Activated CD4-positive, alpha-beta memory T cell treated with anti-CD3 and anti-CD28 coated beads for 36 hours (primary cell): ENCODE results near the gene STX2. TPM values are rescaled to one million over a fixed set of nuclear protein-coding genes. Genes with fewer than 3 reads are reported as not detected.

Experiments
- CTCF ChIA-PET: fragments of 350-600 bp; sonication (Branson Sonifier 250); formaldehyde crosslinking; loops from one replicate; lab custom pipeline; 2021; ENCODE audit warnings: antibody characterized with exemption, inconsistent platforms; lab: Charles Lee
- POLR2A ChIA-PET: fragments of 350-600 bp; sonication (Branson Sonifier 250); formaldehyde crosslinking; loops from one replicate; lab custom pipeline; 2021; ENCODE audit warnings: antibody characterized with exemption; lab: Charles Lee
- DNase-seq: peaks from one replicate; pipeline ENCODE4 v3.0.0-alpha.2; 2020
- H3K27ac Mint-ChIP-seq: one replicate; pipeline ENCODE4 v1.8.0; 2021; ENCODE audit warnings: mixed read lengths
- H3K27me3 Mint-ChIP-seq: one replicate; pipeline ENCODE4 v1.8.0; 2021; ENCODE audit warnings: mixed read lengths
- H3K36me3 Mint-ChIP-seq: one replicate; pipeline ENCODE4 v1.8.0; 2021; ENCODE audit warnings: mixed read lengths
- H3K4me1 Mint-ChIP-seq: one replicate; pipeline ENCODE4 v1.8.0; 2021; ENCODE audit warnings: low read depth, mixed read lengths
- H3K4me3 Mint-ChIP-seq: one replicate; pipeline ENCODE4 v1.8.0; 2021; ENCODE audit warnings: mild to moderate bottlenecking, mixed read lengths
- H3K9me3 Mint-ChIP-seq: one replicate; pipeline ENCODE4 v1.8.0; 2021; ENCODE audit warnings: mixed read lengths
- intact Hi-C: fragments of 100-400 bp; cut with micrococcal nuclease; formaldehyde crosslinking; loops from one replicate; pipeline ENCODE4 v1.15.1; 2023
- total RNA-seq, 2 experiments: library from RNA; stranded (reverse); gene quantifications; one replicate each; pipeline ENCODE4 v1.2.3, GENCODE V29; 2021

Gene STX2
- total RNA-seq, 2 experiments from 2014 or later: 18.1 to 22.8 TPM

DNA sequence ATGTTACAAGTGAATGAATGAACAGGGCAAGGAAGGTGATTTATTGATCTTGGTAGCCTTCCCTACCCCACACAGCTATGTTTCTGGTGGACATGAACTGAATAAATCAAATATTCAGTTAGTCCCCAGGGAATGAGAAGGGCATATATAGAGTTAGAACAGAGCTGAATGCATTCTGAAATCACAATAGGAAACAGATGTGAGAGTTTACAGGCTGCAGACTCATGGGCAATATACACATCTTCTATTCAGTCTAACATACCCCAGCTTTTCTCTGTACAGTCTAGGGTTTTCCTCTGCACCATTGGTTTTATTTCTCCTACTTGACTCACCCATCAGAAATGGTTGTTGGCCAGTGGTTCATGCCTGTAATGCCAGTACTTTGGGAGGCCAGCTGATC lies 7.3 kb upstream of the STX2 start:
- Mint-ChIP-seq H3K27me3 (no peaks in the 10 kb centered on the region), H3K4me1 (no peaks in the 10 kb centered on the region), H3K9me3 (no peaks in the 10 kb centered on the region), H3K27ac (no peak overlapping the region), H3K4me3 (no peak overlapping the region), H3K36me3 (no peaks in the 10 kb centered on the region)
- POLR2A ChIA-PET: interaction anchor here (1.4 kb wide), 1 partner anchor 24 kb away, joined by 4 read pairs; no protein-coding TSS in a partner anchor
- no peak for DNase-seq
- CTCF ChIA-PET: interaction anchor here (1.8 kb wide), 1 partner anchor 20 kb away, joined by 10 read pairs; no protein-coding TSS in a partner anchor
- intact Hi-C loops: no loop called here

DNA sequence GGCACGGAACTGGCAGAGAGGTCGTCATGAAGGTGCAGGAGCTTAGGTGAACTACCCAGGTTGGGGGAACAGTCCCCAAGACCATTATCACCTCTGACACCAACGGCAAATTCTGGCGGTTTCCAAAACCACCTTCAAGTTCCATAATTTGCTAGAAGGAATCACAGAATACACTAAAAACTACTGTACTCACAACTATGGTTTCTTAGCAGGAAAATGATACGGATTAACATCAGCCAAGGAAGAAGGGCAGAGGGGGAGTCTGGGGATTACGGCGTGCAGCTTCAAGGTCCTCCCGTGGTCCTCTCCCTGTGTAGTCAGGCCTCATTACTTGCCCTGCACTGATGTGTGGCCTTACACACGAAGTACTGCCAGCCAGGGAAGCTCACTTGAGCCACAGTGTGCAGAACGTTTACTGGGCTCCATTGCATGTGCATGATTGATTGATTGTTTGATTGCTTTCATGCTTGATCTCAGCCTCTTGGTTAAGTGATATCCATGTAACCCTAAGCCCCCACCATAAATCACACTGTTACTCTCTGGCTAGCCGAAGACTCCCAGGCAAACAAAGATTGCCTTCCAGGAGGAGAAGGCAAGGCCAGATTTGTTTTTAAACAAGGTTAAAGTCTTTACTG lies 837 bp upstream of the STX2 start:
- Mint-ChIP-seq H3K4me1 (peaks cover 35% of the 10 kb centered on the region), H3K36me3 (no peaks in the 10 kb centered on the region), H3K27me3 (no peaks in the 10 kb centered on the region), H3K4me3 (peak overlapping the region; percentile 58), H3K9me3 (no peaks in the 10 kb centered on the region), H3K27ac (peak overlapping the region; percentile 46)
- ChIA-PET CTCF (interaction anchor here (1.0 to 1.6 kb wide), 3 partner anchors 10 to 31 kb away, joined by 3 to 8 read pairs (median 4); no protein-coding TSS in a partner anchor), POLR2A (interaction anchor here (0.9 to 2.6 kb wide), 2 partner anchors 9 to 31 kb away, joined by 4 to 6 read pairs; no protein-coding TSS in a partner anchor)
- intact Hi-C loops: loop anchor here (1.0 to 2.0 kb wide), 2 partner anchors 31 to 43 kb away; no protein-coding TSS in a partner anchor
- DNase-seq: no peak

DNA sequence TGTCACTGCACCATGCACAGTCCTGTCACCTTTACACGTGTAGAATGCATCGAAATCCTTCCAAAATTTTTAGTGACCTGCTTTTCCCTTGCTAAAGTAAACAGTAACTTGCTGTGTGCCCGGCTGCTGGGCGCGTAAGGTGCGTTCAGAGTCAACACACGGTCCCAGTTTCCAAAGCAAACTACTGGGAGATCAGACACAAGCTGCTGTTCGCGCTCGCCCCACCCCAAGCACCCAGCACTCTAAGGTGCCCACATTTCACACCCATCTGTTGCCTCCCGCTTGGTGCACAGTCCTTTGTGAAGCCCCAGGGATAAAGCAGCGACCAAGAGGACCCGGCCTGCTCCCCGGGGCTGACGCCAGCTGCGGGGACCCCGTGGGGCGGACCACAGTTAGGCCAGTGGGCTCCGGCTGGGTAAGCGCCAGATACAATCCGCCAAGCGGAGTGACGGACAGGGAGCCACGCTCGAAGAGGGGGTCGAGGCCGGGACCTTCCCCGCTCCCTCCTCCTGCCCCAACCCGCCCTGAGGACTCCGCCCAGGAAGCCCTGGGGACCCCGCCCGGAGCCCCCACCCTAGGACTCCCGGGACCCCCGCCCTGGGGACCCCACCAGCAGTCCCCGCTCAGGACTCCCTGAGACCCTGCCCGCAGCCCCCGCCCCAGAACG lies 633 bp downstream of the STX2 start:
- H3K27ac Mint-ChIP-seq: no peak overlapping the region
- H3K4me3 Mint-ChIP-seq: peak overlapping the region; percentile 79
- no peaks in the 10 kb centered on the region for H3K9me3 Mint-ChIP-seq
- peak; percentile 43 for DNase-seq
- peaks cover 35% of the 10 kb centered on the region for H3K4me1 Mint-ChIP-seq
- intact Hi-C loops: loop anchor here (2.0 kb wide), 1 partner anchor 42 kb away; no protein-coding TSS in a partner anchor
- no peaks in the 10 kb centered on the region for H3K27me3 Mint-ChIP-seq
- ChIA-PET CTCF (interaction anchor here (1.2 to 4.2 kb wide), 4 partner anchors 13 to 64 kb away, joined by 3 to 37 read pairs (median 10); no protein-coding TSS in a partner anchor), POLR2A (interaction anchor here (2.6 kb wide), 1 partner anchor 32 kb away, joined by 6 read pairs; no protein-coding TSS in a partner anchor)
- no peaks in the 10 kb centered on the region for H3K36me3 Mint-ChIP-seq

DNA sequence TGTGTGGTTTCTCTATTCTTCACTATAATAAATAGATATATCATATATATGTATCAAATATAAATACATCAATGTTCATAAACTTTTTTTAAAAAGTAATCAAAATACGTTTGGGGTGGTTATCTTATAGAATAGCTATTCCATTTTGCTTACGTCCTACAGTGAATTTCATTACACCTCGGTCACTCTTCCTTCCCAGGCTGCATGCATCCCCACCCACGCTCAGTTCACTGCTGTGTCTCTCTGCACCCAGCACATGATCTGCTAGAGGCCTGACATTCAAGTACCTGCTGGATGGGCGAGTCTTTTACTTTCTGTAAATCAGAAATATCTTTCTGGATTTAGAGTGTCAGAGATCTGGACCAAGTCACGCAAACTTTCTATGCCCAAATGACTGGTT lies 3.6 kb downstream of the STX2 start:
- no peaks in the 10 kb centered on the region for H3K27me3 Mint-ChIP-seq
- intact Hi-C loops: no loop called here
- H3K27ac Mint-ChIP-seq: no peak overlapping the region
- H3K36me3 Mint-ChIP-seq: no peaks in the 10 kb centered on the region
- H3K9me3 Mint-ChIP-seq: no peaks in the 10 kb centered on the region
- peaks cover 51% of the 10 kb centered on the region for H3K4me1 Mint-ChIP-seq
- H3K4me3 Mint-ChIP-seq: no peak overlapping the region
- ChIA-PET CTCF (interaction anchor here (0.6 to 4.2 kb wide), 3 partner anchors 10 to 119 kb away, joined by 3 to 37 read pairs (median 3); partner anchors contain the start of gene ADGRD1), POLR2A (interaction anchor here (0.6 kb wide), 1 partner anchor 17 kb away, joined by 3 read pairs; no protein-coding TSS in a partner anchor)
- DNase-seq: no peak

DNA sequence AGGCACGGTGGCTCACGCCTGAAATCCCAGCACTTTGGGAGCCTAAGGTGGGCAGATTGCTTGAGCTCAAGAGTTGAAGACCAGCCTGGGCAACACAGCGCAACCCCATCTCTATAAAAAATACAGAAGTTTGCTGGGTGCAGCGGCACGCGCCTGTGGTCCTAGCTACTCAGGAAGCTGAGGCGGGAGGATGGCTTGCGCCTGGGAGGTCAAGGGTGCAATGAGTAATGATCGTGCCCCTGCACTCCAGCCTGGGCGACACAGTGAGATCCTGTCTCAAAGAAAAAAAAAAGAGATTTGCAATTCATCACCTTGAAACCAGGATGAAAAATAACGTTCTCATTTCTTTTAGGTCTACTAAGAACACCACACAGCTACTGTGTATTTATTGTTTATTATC lies 4.0 kb downstream of the STX2 start:
- Mint-ChIP-seq H3K4me3 (no peak overlapping the region), H3K27me3 (no peaks in the 10 kb centered on the region), H3K4me1 (peaks cover 53% of the 10 kb centered on the region), H3K9me3 (no peaks in the 10 kb centered on the region), H3K36me3 (no peaks in the 10 kb centered on the region), H3K27ac (no peak overlapping the region)
- no peak for DNase-seq
- ChIA-PET CTCF (interaction anchor here (0.6 to 4.2 kb wide), 3 partner anchors 9 to 119 kb away, joined by 3 to 37 read pairs (median 3); partner anchors contain the start of gene ADGRD1), POLR2A (interaction anchor here (0.6 kb wide), 1 partner anchor 17 kb away, joined by 3 read pairs; no protein-coding TSS in a partner anchor)
- intact Hi-C loops: no loop called here

DNA sequence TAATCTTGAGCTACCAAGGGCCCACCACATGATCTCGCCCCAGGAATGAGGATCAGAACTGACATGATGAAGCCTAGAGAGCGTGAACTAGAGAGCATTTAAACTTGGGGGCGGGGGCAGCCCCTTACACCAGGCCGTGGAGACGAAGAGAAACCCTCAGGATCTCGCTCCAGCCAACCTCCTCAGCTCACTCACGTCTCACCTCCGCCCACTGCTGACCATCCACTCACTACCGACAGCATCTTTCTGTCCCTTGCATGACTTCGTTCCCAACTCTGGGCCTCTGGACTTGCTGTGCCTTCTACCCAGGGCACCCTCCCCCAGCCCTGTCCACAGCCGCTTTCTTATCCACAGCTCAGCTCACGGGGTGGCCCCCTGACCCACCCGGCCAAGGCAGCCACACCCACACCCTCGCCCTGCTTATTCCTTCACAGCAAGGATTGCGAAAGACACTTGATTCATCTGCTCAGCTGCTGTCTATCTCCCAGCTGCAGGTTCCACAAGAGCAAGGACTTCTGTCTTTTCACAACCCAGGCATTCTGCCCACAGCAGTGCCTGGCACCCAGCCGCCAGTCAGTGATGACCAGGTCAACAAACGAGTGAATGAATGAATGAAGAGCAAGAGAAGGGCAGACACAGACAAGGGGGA lies 6.4 kb downstream of the STX2 start:
- POLR2A ChIA-PET: no interaction called here
- no peak overlapping the region for H3K27ac Mint-ChIP-seq
- H3K36me3 Mint-ChIP-seq: no peaks in the 10 kb centered on the region
- CTCF ChIA-PET: no interaction called here
- no peaks in the 10 kb centered on the region for H3K9me3 Mint-ChIP-seq
- no peaks in the 10 kb centered on the region for H3K27me3 Mint-ChIP-seq
- no peak overlapping the region for H3K4me3 Mint-ChIP-seq
- DNase-seq: no peak
- intact Hi-C loops: no loop called here
- peaks cover 40% of the 10 kb centered on the region for H3K4me1 Mint-ChIP-seq

DNA sequence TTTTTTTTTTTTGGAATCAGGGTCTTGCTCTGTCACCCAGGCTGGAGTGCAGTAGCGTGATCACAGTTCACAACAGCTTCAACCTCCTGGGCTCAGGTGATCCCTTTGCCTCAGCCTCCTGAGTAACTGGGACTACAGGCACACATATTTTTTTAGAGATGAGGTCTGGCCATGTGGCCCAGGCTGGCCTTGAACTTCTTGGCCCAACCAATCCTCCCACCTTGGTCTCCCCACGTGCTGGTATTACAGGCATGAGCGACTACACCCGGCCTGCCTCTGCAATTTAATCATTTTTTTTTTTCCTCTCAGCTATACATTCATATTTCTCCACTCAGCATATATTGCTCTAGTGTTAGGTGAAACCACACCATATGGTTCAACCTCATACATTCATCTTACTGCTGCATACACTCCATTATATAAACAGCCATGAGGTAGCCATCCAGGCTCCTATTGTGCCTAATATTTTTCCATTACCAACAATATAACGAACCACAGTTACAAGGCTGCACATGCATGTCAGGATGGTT lies 7.1 kb downstream of the STX2 start:
- no peak for DNase-seq
- Mint-ChIP-seq H3K9me3 (no peaks in the 10 kb centered on the region), H3K4me3 (no peak overlapping the region), H3K4me1 (peaks cover 40% of the 10 kb centered on the region), H3K27me3 (no peaks in the 10 kb centered on the region), H3K27ac (no peak overlapping the region), H3K36me3 (no peaks in the 10 kb centered on the region)
- ChIA-PET CTCF (no interaction called here), POLR2A (no interaction called here)
- intact Hi-C loops: no loop called here

DNA sequence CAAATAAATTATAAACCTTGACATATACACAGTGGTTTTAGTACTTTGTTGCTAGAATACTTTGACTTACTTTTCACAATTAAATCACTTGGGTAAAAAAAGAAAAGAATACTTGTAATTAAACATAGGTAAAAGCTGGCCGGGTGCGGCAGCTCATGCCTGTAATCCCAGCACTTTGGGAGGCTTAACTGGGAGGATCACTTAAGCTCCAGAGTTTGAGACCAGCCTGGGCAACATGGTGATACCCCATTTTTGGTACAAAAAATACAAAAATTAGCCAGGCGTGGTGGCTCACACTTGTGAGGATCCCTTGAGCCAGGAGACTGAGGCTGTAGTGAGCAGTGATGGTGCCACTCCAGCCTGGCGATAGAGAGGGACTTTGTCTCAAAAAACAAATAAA lies 7.8 kb downstream of the STX2 start:
- Mint-ChIP-seq H3K27ac (no peak overlapping the region), H3K27me3 (no peaks in the 10 kb centered on the region), H3K36me3 (no peaks in the 10 kb centered on the region), H3K4me3 (no peak overlapping the region), H3K4me1 (peaks cover 33% of the 10 kb centered on the region), H3K9me3 (no peaks in the 10 kb centered on the region)
- CTCF ChIA-PET: no interaction called here
- POLR2A ChIA-PET: interaction anchor here (1.0 kb wide), 1 partner anchor 8 kb away, joined by 4 read pairs; no protein-coding TSS in a partner anchor
- intact Hi-C loops: no loop called here
- DNase-seq: no peak

DNA sequence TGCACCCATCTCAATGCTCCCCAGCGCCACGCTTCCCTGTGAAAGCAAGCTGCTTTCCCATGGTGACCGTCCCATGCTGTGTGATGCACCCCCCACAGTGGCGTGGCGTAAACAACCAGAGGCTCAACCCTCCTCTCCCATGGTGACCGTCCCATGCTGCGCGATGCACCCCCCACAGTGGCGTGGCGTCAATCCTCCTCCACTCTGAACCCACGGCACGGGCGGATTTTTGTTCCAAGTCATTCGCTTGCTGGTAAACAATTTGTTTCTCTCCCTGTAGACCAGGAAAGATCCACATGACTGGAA lies 8.9 kb downstream of the STX2 start:
- H3K27ac Mint-ChIP-seq: no peak overlapping the region
- peaks cover 5% of the 10 kb centered on the region for H3K36me3 Mint-ChIP-seq
- POLR2A ChIA-PET: no interaction called here
- H3K27me3 Mint-ChIP-seq: no peaks in the 10 kb centered on the region
- no peak for DNase-seq
- H3K4me1 Mint-ChIP-seq: peaks cover 28% of the 10 kb centered on the region
- intact Hi-C loops: no loop called here
- CTCF ChIA-PET: interaction anchor here (1.6 kb wide), 2 partner anchors 10 to 302 kb away, joined by 3 to 5 read pairs; no protein-coding TSS in a partner anchor
- H3K4me3 Mint-ChIP-seq: no peak overlapping the region
- no peaks in the 10 kb centered on the region for H3K9me3 Mint-ChIP-seq

DNA sequence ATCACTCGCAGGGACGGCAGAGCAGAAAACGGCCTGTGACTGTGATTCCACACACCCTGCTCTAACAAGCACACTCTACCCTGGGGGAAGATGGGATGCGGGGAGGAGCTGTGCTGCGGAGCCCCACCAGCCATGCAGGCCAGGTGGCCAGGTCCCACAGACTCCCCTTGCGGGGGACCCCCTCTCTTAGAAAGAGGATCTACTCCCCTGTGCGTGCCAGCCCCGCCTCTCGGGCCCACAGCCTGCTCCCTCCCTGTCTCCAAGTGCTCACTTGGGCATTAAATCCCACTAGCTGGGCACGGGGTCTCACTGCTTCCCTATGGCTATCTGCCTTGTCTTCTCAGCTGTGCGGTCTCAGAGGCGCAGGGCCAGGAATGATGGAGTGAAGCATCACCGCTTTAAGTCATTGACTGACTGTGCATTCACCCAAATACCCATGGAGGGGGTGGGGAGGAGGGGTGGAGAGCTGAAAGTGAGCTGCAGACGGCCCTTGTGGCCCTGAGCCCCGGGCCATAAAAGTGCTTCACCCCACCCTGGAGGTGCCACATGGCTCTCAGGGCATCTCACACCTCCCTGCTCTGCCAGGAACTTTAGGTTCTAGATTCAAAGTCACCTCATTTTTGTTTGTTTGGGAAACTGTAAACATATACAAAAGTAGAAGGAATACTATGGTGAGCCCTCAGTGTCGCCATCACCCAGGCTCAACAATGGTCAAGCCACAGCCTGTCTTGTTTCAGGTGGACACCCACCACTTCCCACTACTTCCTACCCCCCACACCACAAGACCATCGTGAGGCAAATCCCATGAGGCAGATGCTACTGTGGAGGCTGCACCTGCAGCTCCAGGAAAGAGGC lies 9.4 kb downstream of the STX2 start:
- intact Hi-C loops: no loop called here
- H3K4me1 Mint-ChIP-seq: peaks cover 28% of the 10 kb centered on the region
- no peak overlapping the region for H3K27ac Mint-ChIP-seq
- peaks cover 7% of the 10 kb centered on the region for H3K36me3 Mint-ChIP-seq
- ChIA-PET POLR2A (no interaction called here), CTCF (interaction anchor here (1.6 kb wide), 2 partner anchors 9 to 302 kb away, joined by 3 to 5 read pairs; no protein-coding TSS in a partner anchor)
- no peak for DNase-seq
- H3K9me3 Mint-ChIP-seq: no peaks in the 10 kb centered on the region
- no peak overlapping the region for H3K4me3 Mint-ChIP-seq
- no peaks in the 10 kb centered on the region for H3K27me3 Mint-ChIP-seq

DNA sequence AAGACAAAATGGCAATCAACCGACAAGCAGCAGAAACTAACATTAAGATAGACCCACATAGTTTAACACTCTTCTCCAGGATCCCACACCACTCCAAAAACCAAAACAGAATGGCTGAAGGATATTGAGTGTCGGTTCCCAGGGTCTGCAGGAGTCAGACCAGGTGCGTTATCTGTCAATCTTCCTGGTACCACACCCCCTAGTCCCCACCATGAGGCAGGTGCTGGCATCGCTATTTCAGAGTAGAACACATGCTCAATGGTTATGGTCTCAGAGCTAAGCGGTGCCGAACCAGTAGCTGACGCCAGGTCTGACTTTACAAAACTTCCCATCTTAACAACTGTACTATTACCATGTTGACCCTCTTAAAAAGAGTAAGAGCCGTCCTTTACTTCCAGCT lies 10.2 kb downstream of the STX2 start:
- peaks cover 28% of the 10 kb centered on the region for H3K4me1 Mint-ChIP-seq
- no peak overlapping the region for H3K4me3 Mint-ChIP-seq
- H3K36me3 Mint-ChIP-seq: peaks cover 7% of the 10 kb centered on the region
- intact Hi-C loops: no loop called here
- CTCF ChIA-PET: interaction anchor here (1.6 kb wide), 2 partner anchors 9 to 303 kb away, joined by 3 to 5 read pairs; no protein-coding TSS in a partner anchor
- no peak overlapping the region for H3K27ac Mint-ChIP-seq
- no peak for DNase-seq
- no peaks in the 10 kb centered on the region for H3K27me3 Mint-ChIP-seq
- H3K9me3 Mint-ChIP-seq: no peaks in the 10 kb centered on the region
- POLR2A ChIA-PET: no interaction called here
